ENCODE data around the gene TTC24.

TTC24 gene

DNA sequence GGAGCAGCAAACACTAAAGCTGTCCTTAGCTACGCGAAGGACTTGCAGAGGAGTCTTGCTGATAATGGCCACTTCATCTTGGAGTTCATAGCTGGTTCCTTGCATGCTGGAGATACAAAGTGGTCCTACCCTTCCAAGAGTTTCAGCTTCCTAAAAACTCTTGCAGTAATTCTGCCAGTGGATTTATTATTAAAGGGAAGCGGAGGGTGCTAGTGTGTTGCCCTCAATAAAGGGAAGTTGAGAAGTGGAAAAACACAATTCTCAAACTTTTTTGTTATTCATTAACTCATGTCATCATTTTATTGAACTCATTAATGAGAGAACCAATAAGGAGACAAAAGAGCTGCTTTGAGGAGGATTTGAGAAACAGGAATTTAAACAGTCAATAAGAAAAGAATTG, 33.1 kb downstream of the TTC24 start:
- TF ChIP-seq CTCF (IDR thresholded peaks at IDR 0.05; ENCODE audit: low read depth, low read length): no peak
- DNase-seq (ENCODE audit: low read depth in 2 of 2): no peak
- H3K4me3 ChIP-seq (replicated peaks in 1 of 2; ENCODE audit: low read depth in 2 of 2, low read length in 2 of 2): no peak overlapping the region

DNA sequence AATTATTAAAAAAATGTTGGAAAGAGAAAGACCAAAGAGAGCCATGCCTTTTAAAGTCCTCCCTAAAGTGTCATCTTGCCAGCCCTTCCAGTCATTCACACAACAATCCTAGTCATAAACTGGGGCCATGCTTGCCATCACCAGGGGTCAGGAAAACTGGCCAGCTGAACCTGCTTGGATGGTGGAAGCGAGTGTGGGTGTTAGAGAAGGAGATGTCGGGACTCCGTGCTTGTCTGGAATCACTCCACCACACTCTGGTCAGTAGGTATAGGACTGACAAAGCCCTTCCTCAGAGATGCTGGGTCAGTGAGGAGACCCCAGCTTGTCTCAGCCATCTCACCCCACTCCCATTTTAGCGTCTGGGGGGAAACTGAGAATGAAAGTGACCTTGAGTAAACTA, 36.4 kb downstream of the TTC24 start:
- no peak for DNase-seq (ENCODE audit: low read depth in 2 of 2)
- TF ChIP-seq CTCF (IDR thresholded peaks at IDR 0.05; ENCODE audit: low read depth, low read length): no peak
- no peak overlapping the region for H3K4me3 ChIP-seq (replicated peaks in 1 of 2; ENCODE audit: low read depth in 2 of 2, low read length in 2 of 2)

GRCh38 chr1:156616463-156616862, 36.9 kb downstream of the TTC24 start:
- TF ChIP-seq CTCF (IDR thresholded peaks at IDR 0.05; ENCODE audit: low read depth, low read length): no peak
- peak; percentile 60 to 66 for DNase-seq (ENCODE audit: low read depth in 2 of 2)
- no peak overlapping the region for H3K4me3 ChIP-seq (replicated peaks in 1 of 2; ENCODE audit: low read depth in 2 of 2, low read length in 2 of 2)

DNA sequence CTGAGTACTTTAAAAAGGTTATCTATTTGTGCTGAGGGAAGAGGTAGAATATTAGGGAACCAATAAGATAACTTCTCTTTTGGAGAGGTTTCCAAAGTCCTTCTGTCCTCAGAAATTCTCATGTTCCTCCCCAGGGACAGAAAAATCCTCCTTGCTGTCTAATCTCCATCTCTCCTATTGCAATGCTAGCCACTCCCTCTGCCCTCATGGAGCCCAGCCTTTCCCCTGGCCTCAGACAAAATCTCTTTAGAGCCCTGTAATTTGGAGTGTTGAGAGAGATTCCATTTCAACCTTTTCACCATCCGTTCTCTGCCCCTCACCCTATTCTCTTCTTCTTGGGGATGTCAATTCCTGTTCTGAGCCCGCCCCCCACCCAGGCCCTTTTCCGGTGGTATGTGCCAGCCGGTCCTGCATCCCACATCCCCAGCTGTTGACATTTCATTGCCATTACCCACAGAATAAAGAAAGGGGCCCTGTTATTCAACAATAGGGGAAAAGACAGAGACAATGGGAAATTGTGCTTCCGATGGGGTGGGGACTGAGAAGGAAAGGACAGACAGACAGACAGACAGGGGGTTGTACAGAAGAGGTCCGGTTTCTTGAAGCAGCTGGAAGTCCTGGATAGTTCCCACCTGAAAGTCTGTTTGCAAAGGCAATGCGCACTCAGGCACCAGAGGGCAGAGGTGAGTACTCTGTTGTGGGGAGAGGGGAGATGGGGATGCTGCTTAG, 39.5 kb downstream of the TTC24 start, which contains the start of gene HAPLN2:
Gene HAPLN2 (plus strand): TSS at position 563 of the 729 bp plus-strand sequence. CDS start 4,076 bp downstream, outside the sequence.
- no peak for DNase-seq (ENCODE audit: low read depth in 2 of 2)
- no peak within 1 kb of the TSS for H3K4me3 ChIP-seq (replicated peaks in 1 of 2; ENCODE audit: low read depth in 2 of 2, low read length in 2 of 2)
- peak; percentile 49 for TF ChIP-seq CTCF (IDR thresholded peaks at IDR 0.05; ENCODE audit: low read depth, low read length)

GRCh38 chr1:156619582-156619955, 40.0 kb downstream of the TTC24 start:
- no peak for DNase-seq (ENCODE audit: low read depth in 2 of 2)
- H3K4me3 ChIP-seq (replicated peaks in 1 of 2; ENCODE audit: low read depth in 2 of 2, low read length in 2 of 2): no peak overlapping the region
- TF ChIP-seq CTCF (IDR thresholded peaks at IDR 0.05; ENCODE audit: low read depth, low read length): no peak

GRCh38 chr1:156622581-156623297, 43.2 kb downstream of the TTC24 start:
- DNase-seq (ENCODE audit: low read depth in 2 of 2): no peak
- H3K4me3 ChIP-seq (replicated peaks in 1 of 2; ENCODE audit: low read depth in 2 of 2, low read length in 2 of 2): no peak overlapping the region
- no peak for TF ChIP-seq CTCF (IDR thresholded peaks at IDR 0.05; ENCODE audit: low read depth, low read length)
